GM21447 (cell line): ENCODE measurements around the gene DNAJB6.

Experiments used
- ATAC-seq: cut with Tn5 transposase; IDR thresholded peaks from one replicate; pipeline ENCODE4 v1.9.1; 2021; ENCODE audit not compliant: unreplicated experiment

The DNAJB6 gene

GRCh38 chr7:157462840-157463239 lies 126.0 kb downstream of the DNAJB6 start:
- no peak for ATAC-seq

- no peak for ATAC-seq
Observed at GRCh38 chr7:157463245-157463644, 126.4 kb downstream of the DNAJB6 start.

- no peak for ATAC-seq
Observed at GRCh38 chr7:157464111-157464970, 127.5 kb downstream of the DNAJB6 start.

GRCh38 chr7:157464971-157465886 lies 128.4 kb downstream of the DNAJB6 start:
- ATAC-seq = no peak

- no peak for ATAC-seq
Observed at GRCh38 chr7:157465891-157466866, 129.4 kb downstream of the DNAJB6 start.

GRCh38 chr7:157466867-157467261 lies 130.1 kb downstream of the DNAJB6 start:
- ATAC-seq = no peak
